Measurements from ENCODE around the gene ACCSL. TPM values are rescaled to one million over a fixed set of nuclear protein-coding genes. Genes with fewer than 3 reads are reported as not detected.

Gene ACCSL
- polyA plus RNA-seq, 4 donors, result 0.03 TPM; not detected in 3

DNA sequence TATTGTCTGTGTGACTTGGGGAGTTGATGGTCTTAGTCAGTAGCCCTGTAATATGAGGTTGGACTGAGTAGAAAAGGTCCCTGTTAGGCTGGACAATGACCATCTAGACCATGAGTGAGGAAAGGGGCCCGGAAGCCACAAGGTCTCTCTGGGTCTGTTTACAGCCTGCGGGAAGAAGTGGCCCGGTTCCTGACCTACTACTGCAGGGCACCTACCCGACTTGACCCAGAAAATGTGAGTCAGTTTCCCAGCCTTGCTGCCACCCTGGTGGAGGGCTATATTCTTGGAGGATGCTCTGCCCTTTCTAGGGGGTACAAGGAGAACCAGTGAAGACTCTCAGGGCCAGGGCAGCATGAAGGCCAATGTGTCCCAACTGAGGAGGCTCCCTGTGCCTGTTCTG lies 3.4 kb downstream of the ACCSL start:
- no peak overlapping the region for H3K4me3 ChIP-seq (ENCODE audit: low read depth in 1 of 3, low read length in 3 of 3)
- DNase-seq (no peak), FAIRE-seq (no peak)
- peaks cover 0 to 3% (median 2%) of the 10 kb centered on the region in 3 donors for H3K27me3 ChIP-seq (ENCODE audit: control insufficient read depth in 3 of 3, insufficient read depth in 3 of 3, low read length in 3 of 3)
- no peaks in the 10 kb centered on the region for H3K4me1 ChIP-seq (ENCODE audit: control insufficient read depth in 3 of 3, insufficient read depth in 2 of 3, low read depth in 1 of 3, low read length in 2 of 3)
- 91 to 94% (median 93%) methylated on average over 4 of the region's 4 CpGs for WGBS, 3 donors
- peaks cover 0 to 3% of the 10 kb centered on the region in 2 donors for H3K9me3 ChIP-seq (ENCODE audit: control insufficient read depth in 2 of 2, insufficient read depth in 1 of 2, low read depth in 1 of 2, low read length in 1 of 2)
- H3K27ac ChIP-seq (ENCODE audit: low read depth in 1 of 3, low read length in 2 of 3), result no peak overlapping the region
- H3K36me3 ChIP-seq (ENCODE audit: control insufficient read depth in 3 of 3, insufficient read depth in 2 of 3, low read depth in 1 of 3, low read length in 3 of 3), result no peaks in the 10 kb centered on the region

DNA sequence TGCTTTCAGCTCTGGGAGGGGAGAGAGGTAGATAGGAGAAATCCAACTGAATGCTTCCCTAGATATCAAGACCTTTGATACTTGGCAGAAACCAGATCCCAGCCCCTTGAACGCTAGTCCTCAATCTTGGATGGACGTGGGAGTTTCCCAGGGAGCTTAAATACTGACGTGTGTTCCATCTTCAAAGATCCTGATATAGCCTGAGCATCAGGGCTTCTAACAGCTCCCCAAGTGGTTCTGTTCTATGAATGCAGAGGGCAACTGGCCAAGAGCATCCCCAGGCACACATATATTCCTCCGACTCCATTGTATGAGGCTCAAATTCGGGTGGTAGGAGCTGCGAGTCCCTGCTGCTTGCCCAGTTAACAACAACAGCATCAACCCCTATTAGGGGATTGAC lies 9.6 kb downstream of the ACCSL start:
- Histone ChIP-seq H3K27ac (ENCODE audit: low read depth in 1 of 3, low read length in 2 of 3) (no peak overlapping the region), H3K36me3 (ENCODE audit: control insufficient read depth in 3 of 3, insufficient read depth in 2 of 3, low read depth in 1 of 3, low read length in 3 of 3) (no peaks in the 10 kb centered on the region), H3K9me3 (ENCODE audit: control insufficient read depth in 2 of 2, insufficient read depth in 1 of 2, low read depth in 1 of 2, low read length in 1 of 2) (no peaks in the 10 kb centered on the region), H3K4me3 (ENCODE audit: low read depth in 1 of 3, low read length in 3 of 3) (no peak overlapping the region), H3K4me1 (ENCODE audit: control insufficient read depth in 3 of 3, insufficient read depth in 2 of 3, low read depth in 1 of 3, low read length in 2 of 3) (no peaks in the 10 kb centered on the region), H3K27me3 (ENCODE audit: control insufficient read depth in 3 of 3, insufficient read depth in 3 of 3, low read length in 3 of 3) (no peaks in the 10 kb centered on the region)
- FAIRE-seq (no peak), DNase-seq (no peak)
- 52 to 75% (median 68%) methylated on average over 6 of the region's 6 CpGs for WGBS, 3 donors

DNA sequence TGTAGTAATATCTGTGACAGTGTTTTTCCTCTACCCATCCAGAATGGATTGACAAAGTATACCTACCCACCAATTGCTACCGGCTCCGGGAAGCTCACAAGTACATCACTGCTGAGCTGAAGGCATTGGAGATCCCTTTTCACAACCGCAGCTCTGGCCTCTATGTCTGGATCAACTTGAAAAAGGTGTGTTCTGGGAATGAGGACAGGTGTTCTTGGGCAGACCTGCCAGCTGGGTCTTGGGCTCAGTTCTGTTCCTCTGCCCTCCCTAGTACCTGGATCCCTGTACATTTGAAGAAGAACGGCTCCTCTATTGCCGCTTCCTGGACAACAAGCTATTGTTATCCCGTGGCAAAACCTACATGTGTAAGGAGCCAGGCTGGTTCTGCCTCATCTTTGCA lies 10.5 kb downstream of the ACCSL start:
- no peak for DNase-seq
- no peaks in the 10 kb centered on the region for H3K27me3 ChIP-seq (ENCODE audit: control insufficient read depth in 3 of 3, insufficient read depth in 3 of 3, low read length in 3 of 3)
- no peaks in the 10 kb centered on the region for H3K9me3 ChIP-seq (ENCODE audit: control insufficient read depth in 2 of 2, insufficient read depth in 1 of 2, low read depth in 1 of 2, low read length in 1 of 2)
- FAIRE-seq, result no peak
- no peaks in the 10 kb centered on the region for H3K4me1 ChIP-seq (ENCODE audit: control insufficient read depth in 3 of 3, insufficient read depth in 2 of 3, low read depth in 1 of 3, low read length in 2 of 3)
- 83 to 90% (median 88%) methylated on average over 6 of the region's 6 CpGs for WGBS, 3 donors
- H3K4me3 ChIP-seq (ENCODE audit: low read depth in 1 of 3, low read length in 3 of 3), result no peak overlapping the region
- no peaks in the 10 kb centered on the region for H3K36me3 ChIP-seq (ENCODE audit: control insufficient read depth in 3 of 3, insufficient read depth in 2 of 3, low read depth in 1 of 3, low read length in 3 of 3)
- H3K27ac ChIP-seq (ENCODE audit: low read depth in 1 of 3, low read length in 2 of 3), result no peak overlapping the region

DNA sequence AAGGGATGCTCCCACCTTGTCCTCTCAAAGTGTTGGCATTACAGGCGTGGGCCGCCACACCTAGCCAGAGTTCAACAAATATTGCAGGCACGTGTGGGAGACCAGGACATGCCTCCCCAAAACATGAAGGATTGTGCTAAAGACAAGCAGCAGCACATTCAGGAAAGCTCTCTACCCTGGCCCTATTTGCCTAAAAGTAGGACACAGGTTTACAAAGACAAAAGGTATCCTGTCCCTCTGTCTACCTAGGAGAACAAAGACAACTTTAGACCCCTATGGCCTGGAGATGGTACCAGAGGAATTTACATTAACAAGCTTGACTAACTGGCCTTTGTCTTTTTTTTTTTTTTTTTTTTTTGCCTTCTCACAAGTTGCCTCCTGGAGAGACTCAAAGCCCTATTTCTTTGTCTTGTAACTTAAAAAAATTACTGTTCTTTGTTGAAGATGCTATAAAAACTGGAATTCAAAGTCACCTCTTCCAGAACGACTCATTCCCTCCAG lies 17.4 kb downstream of the ACCSL start:
- 22 to 61% (median 51%) methylated on average over 4 of the region's 4 CpGs for WGBS, 3 donors

DNA sequence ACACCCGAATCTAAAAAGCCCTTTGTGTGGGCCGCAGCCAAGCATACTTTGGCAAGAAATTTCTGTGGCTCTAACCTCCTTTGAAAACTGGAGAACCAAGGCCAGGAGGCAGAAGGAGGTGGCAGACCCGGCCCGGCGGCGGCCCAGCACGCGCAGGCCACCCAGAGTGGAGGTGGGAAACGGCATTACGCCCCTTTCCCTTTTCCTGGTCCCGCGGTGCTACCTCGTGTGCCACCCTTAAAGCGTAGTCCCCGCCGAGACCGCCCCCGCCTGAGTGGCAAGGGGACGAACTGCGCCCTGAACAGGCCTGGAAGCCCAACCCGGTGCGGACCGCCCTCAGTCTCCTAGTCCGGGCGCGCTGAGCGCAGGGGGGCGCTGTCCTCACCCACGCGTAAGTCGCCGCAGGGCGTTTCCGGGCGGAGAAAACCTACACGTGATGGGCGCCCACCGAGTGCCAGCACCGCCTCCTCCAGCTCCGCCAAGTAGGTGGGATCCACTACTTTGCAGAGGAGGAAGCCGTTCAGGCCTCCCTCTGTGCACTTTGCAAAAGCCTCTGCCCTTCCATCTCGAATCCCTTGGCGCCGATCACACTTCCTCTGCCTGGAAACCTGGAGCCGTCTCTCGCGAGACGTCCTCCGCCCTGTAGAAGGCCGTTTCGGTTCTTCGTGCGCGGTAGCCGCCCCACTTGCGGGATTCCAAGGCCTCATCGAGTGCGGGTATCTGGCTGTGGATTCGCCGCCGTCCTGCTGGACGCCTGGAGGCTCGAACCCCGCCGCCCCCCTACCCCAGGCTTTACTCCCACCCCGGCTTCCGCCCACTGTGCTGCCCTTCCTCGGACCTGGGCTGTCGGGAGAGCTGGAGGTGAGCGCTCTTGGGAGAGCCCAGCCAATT lies 18.3 kb downstream of the ACCSL start, which contains the start of gene ACCS:
ACCS (plus strand) TSS at position 430 of the 891 bp plus-strand sequence. CDS start 1,358 bp downstream, outside the sequence.
- WGBS, 3 donors, result 0 to 1% (median 1%) methylated on average over 67 to 70 of the region's 70 CpGs
- peak; percentile 90 to 98 for DNase-seq

More for the DNA sequence above, 17.4 kb downstream of the ACCSL start:
- no peaks in the 10 kb centered on the region for H3K27me3 ChIP-seq (ENCODE audit: control insufficient read depth in 3 of 3, insufficient read depth in 3 of 3, low read length in 3 of 3)
- peaks cover 4 to 13% (median 5%) of the 10 kb centered on the region in 3 donors for H3K4me1 ChIP-seq (ENCODE audit: control insufficient read depth in 3 of 3, insufficient read depth in 2 of 3, low read depth in 1 of 3, low read length in 2 of 3)
- H3K27ac ChIP-seq (ENCODE audit: low read depth in 1 of 3, low read length in 2 of 3), result peak overlapping the region in 1 of 3 donors; percentile 94
- H3K4me3 ChIP-seq (ENCODE audit: low read depth in 1 of 3, low read length in 3 of 3), result no peak overlapping the region
- peaks cover 0 to 6% (median 0%) of the 10 kb centered on the region in 3 donors for H3K36me3 ChIP-seq (ENCODE audit: control insufficient read depth in 3 of 3, insufficient read depth in 2 of 3, low read depth in 1 of 3, low read length in 3 of 3)
- DNase-seq (peak; percentile 11 to 14), FAIRE-seq (no peak)
- H3K9me3 ChIP-seq (ENCODE audit: control insufficient read depth in 2 of 2, insufficient read depth in 1 of 2, low read depth in 1 of 2, low read length in 1 of 2), result no peaks in the 10 kb centered on the region

DNA sequence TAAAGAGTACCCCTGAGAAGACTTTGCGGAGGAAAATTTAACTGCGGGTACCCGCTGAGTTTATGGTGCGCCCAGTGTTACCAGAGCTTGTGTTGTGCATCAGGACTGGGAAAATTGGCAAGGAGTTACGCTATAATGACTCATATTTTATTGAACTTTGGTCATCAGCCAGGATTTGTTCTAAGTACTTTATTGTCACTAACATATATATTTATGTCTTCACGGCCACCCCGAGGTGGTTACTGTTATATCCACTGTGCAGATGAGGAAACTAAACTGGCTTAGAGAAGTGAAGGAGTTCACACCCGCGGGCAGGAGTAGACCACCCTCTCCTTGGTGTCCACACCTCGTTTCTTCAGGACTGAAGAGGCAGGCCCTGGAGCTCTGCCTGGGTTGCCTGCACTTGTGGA lies 19.0 kb downstream of the ACCSL start:
- DNase-seq, result peak; percentile 82 to 91
- Histone ChIP-seq H3K27ac (ENCODE audit: low read depth in 1 of 3, low read length in 2 of 3) (peak overlapping the region; percentile 79 to 94 (median 86)), H3K36me3 (ENCODE audit: control insufficient read depth in 3 of 3, insufficient read depth in 2 of 3, low read depth in 1 of 3, low read length in 3 of 3) (peaks cover 0 to 15% (median 0%) of the 10 kb centered on the region in 3 donors), H3K4me3 (ENCODE audit: low read depth in 1 of 3, low read length in 3 of 3) (peak overlapping the region; percentile 49 to 92 (median 83)), H3K27me3 (ENCODE audit: control insufficient read depth in 3 of 3, insufficient read depth in 3 of 3, low read length in 3 of 3) (no peaks in the 10 kb centered on the region), H3K4me1 (ENCODE audit: control insufficient read depth in 3 of 3, insufficient read depth in 2 of 3, low read depth in 1 of 3, low read length in 2 of 3) (peaks cover 4 to 13% (median 5%) of the 10 kb centered on the region in 3 donors), H3K9me3 (ENCODE audit: control insufficient read depth in 2 of 2, insufficient read depth in 1 of 2, low read depth in 1 of 2, low read length in 1 of 2) (no peaks in the 10 kb centered on the region)
- 11 to 24% (median 16%) methylated on average over 10 of the region's 10 CpGs for whole genome bisulfite sequencing, 3 donors
- no peak for FAIRE-seq

More for the DNA sequence above, 18.3 kb downstream of the ACCSL start, which contains the start of gene ACCS:
- Histone ChIP-seq H3K27me3 (ENCODE audit: control insufficient read depth in 3 of 3, insufficient read depth in 3 of 3, low read length in 3 of 3) (no peaks in the 10 kb centered on the region), H3K4me3 (ENCODE audit: low read depth in 1 of 3, low read length in 3 of 3) (peak within 1 kb of the TSS; percentile 49 to 92 (median 83)), H3K27ac (ENCODE audit: low read depth in 1 of 3, low read length in 2 of 3) (peak within 1 kb of the TSS; percentile 79 to 94 (median 86)), H3K9me3 (ENCODE audit: control insufficient read depth in 2 of 2, insufficient read depth in 1 of 2, low read depth in 1 of 2, low read length in 1 of 2) (no peaks in the 10 kb centered on the region), H3K36me3 (ENCODE audit: control insufficient read depth in 3 of 3, insufficient read depth in 2 of 3, low read depth in 1 of 3, low read length in 3 of 3) (peaks cover 0 to 11% (median 0%) of the 10 kb centered on the region in 3 donors), H3K4me1 (ENCODE audit: control insufficient read depth in 3 of 3, insufficient read depth in 2 of 3, low read depth in 1 of 3, low read length in 2 of 3) (peaks cover 4 to 13% (median 5%) of the 10 kb centered on the region in 3 donors)
- no peak for FAIRE-seq

DNA sequence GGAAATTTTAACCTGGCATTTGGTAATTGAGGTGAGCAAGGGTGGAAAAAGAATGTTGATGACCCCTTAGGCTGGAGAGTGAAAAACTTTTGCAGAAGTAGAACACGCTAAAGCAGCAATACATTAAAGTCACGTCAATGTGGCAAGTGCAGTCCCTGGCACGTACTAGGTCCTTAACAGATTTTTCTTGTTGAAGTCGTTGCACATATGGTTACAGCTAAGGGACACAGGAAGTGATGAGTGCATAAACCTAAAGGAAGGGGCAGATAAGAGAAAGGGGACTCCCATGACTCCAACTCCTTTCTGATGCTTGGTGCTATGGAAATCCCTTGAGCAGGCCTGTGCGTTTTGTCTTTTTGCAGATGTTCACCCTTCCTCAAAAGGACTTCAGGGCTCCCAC lies 19.5 kb downstream of the ACCSL start:
- Histone ChIP-seq H3K36me3 (ENCODE audit: control insufficient read depth in 3 of 3, insufficient read depth in 2 of 3, low read depth in 1 of 3, low read length in 3 of 3) (peaks cover 0 to 17% (median 0%) of the 10 kb centered on the region in 3 donors), H3K4me1 (ENCODE audit: control insufficient read depth in 3 of 3, insufficient read depth in 2 of 3, low read depth in 1 of 3, low read length in 2 of 3) (peaks cover 4 to 13% (median 5%) of the 10 kb centered on the region in 3 donors), H3K27me3 (ENCODE audit: control insufficient read depth in 3 of 3, insufficient read depth in 3 of 3, low read length in 3 of 3) (no peaks in the 10 kb centered on the region), H3K27ac (ENCODE audit: low read depth in 1 of 3, low read length in 2 of 3) (peak overlapping the region in 1 of 3 donors; percentile 86), H3K9me3 (ENCODE audit: control insufficient read depth in 2 of 2, insufficient read depth in 1 of 2, low read depth in 1 of 2, low read length in 1 of 2) (no peaks in the 10 kb centered on the region), H3K4me3 (ENCODE audit: low read depth in 1 of 3, low read length in 3 of 3) (peak overlapping the region in 1 of 3 donors; percentile 92)
- WGBS, 3 donors, result 70 to 80% (median 71%) methylated on average over 5 of the region's 5 CpGs
- no peak for FAIRE-seq
- DNase-seq, result no peak

DNA sequence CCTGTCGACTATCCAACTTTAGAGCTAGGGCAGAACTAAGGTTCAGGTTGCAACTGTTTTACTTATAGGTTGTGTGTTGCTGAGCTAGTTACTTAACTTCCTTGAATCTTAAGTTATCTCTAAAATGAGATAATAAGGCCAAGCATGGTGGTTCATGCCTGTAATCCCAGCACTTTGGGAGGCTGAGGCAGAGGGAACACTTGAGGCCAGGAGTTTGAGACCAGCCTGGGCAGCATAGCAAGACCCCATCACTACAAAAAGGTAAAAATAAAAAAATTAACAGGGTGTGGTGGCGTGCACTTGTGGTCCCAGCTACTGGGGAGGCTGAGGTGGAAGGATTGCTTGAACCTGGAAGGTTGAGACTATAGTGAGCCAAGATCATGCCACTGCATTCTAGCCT lies 20.4 kb downstream of the ACCSL start:
- 97 to 100% (median 98%) methylated on average over 2 of the region's 2 CpGs for WGBS, 3 donors
- Histone ChIP-seq H3K27me3 (ENCODE audit: control insufficient read depth in 3 of 3, insufficient read depth in 3 of 3, low read length in 3 of 3) (no peaks in the 10 kb centered on the region), H3K4me1 (ENCODE audit: control insufficient read depth in 3 of 3, insufficient read depth in 2 of 3, low read depth in 1 of 3, low read length in 2 of 3) (peaks cover 4 to 13% (median 5%) of the 10 kb centered on the region in 3 donors), H3K9me3 (ENCODE audit: control insufficient read depth in 2 of 2, insufficient read depth in 1 of 2, low read depth in 1 of 2, low read length in 1 of 2) (no peaks in the 10 kb centered on the region), H3K4me3 (ENCODE audit: low read depth in 1 of 3, low read length in 3 of 3) (no peak overlapping the region), H3K36me3 (ENCODE audit: control insufficient read depth in 3 of 3, insufficient read depth in 2 of 3, low read depth in 1 of 3, low read length in 3 of 3) (peaks cover 0 to 19% (median 0%) of the 10 kb centered on the region in 3 donors), H3K27ac (ENCODE audit: low read depth in 1 of 3, low read length in 2 of 3) (no peak overlapping the region)
- DNase-seq (no peak), FAIRE-seq (no peak)

Data from small intestine (tissue), 7 donors.